Ovary (tissue), 3 donors: ENCODE measurements around the gene TNFAIP8L3.

Source experiments
- EP300 ChIP-seq: sonication (generic); formaldehyde crosslinking; IDR thresholded peaks from one replicate; pipeline ENCODE4 v1.6.1; 2017; ENCODE audit warnings: antibody characterized with exemption
- TF ChIP-seq, protein P1 (sequence below), 3 donors: fragments of 450-650 bp in 2 of 3; fragments of 200-600 bp in 1 of 3; IDR thresholded peaks; one replicate each; pipeline versions ENCODE4 v1.5.1 to v1.8.0; 2016 to 2022; ENCODE audit warnings: antibody characterized with exemption in 3 of 3, mild to moderate bottlenecking in 1 of 3
- donor health status: DM: no; HTN: no; CAD: no.

- TF ChIP-seq EP300, result no peak
- TF ChIP-seq, protein P1, sequence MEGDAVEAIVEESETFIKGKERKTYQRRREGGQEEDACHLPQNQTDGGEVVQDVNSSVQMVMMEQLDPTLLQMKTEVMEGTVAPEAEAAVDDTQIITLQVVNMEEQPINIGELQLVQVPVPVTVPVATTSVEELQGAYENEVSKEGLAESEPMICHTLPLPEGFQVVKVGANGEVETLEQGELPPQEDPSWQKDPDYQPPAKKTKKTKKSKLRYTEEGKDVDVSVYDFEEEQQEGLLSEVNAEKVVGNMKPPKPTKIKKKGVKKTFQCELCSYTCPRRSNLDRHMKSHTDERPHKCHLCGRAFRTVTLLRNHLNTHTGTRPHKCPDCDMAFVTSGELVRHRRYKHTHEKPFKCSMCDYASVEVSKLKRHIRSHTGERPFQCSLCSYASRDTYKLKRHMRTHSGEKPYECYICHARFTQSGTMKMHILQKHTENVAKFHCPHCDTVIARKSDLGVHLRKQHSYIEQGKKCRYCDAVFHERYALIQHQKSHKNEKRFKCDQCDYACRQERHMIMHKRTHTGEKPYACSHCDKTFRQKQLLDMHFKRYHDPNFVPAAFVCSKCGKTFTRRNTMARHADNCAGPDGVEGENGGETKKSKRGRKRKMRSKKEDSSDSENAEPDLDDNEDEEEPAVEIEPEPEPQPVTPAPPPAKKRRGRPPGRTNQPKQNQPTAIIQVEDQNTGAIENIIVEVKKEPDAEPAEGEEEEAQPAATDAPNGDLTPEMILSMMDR (IDR thresholded peaks at IDR 0.05), result no peak
Measured at GRCh38 chr15:51098331-51098619, 3.6 kb upstream of the TNFAIP8L3 start.
